ENCODE data around the gene AGT. TPM values are rescaled to one million over a fixed set of nuclear protein-coding genes. Genes with fewer than 3 reads are reported as not detected.

Gene AGT
- total and polyA plus RNA-seq, 2 donors from 2014 or later = 30.1 to 65.1 TPM

DNA sequence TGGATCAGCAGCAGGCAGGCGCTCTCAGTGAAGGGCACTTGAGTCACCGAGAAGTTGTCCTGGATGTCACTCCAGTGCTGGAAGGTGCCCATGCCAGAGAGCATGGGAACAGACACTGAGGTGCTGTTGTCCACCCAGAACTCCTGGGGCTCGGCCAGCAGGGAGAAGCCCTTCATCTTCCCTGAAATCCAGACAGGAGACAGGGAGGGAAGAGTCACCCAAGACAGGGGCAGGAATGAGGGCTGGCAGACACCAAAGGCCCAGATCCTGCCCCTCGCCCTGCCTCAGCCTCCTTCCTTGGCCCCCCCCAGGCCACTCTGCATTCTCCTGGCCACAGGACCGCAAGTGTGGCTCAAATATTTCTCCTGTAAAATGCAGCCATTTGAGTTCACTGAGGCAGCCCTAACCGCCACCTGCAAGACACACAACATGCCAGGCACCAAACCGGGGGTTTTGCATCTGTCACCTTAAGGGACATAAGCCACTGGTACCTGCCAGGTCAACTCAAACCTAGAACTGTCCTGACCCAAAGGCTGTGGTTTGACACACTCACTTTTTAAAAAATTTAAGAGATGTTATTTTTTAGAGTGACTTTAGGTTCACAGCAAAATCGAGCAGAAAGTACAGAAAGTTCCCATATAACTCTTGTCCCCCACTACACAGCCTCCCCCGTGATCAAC lies 7.8 kb downstream of the AGT start:
- intact Hi-C loops (cut with DNase I) = no loop called here
- Histone ChIP-seq H3K9me3 (ENCODE audit: control insufficient read depth in 2 of 3, insufficient read depth in 1 of 3, low read length in 3 of 3) (no peaks in the 10 kb centered on the region), H3K9ac (ENCODE audit: low read length in 3 of 3) (no peak overlapping the region), H3K4me3 (ENCODE audit: low read length in 3 of 3) (no peak overlapping the region), H3K36me3 (ENCODE audit: control insufficient read depth in 2 of 3, insufficient read depth in 3 of 3, low read length in 3 of 3) (no peaks in the 10 kb centered on the region), H3K27ac (ENCODE audit: low read depth in 2 of 2, low read length in 2 of 2) (no peak overlapping the region), H3K4me1 (ENCODE audit: control insufficient read depth in 2 of 3, insufficient read depth in 2 of 3, low read depth in 1 of 3, low read length in 3 of 3) (no peaks in the 10 kb centered on the region), H3K27me3 (ENCODE audit: control insufficient read depth, insufficient read depth, low read length) (no peaks in the 10 kb centered on the region)
- TF ChIP-seq, protein P1, sequence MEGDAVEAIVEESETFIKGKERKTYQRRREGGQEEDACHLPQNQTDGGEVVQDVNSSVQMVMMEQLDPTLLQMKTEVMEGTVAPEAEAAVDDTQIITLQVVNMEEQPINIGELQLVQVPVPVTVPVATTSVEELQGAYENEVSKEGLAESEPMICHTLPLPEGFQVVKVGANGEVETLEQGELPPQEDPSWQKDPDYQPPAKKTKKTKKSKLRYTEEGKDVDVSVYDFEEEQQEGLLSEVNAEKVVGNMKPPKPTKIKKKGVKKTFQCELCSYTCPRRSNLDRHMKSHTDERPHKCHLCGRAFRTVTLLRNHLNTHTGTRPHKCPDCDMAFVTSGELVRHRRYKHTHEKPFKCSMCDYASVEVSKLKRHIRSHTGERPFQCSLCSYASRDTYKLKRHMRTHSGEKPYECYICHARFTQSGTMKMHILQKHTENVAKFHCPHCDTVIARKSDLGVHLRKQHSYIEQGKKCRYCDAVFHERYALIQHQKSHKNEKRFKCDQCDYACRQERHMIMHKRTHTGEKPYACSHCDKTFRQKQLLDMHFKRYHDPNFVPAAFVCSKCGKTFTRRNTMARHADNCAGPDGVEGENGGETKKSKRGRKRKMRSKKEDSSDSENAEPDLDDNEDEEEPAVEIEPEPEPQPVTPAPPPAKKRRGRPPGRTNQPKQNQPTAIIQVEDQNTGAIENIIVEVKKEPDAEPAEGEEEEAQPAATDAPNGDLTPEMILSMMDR (IDR thresholded peaks at IDR 0.05; ENCODE audit: borderline replicate concordance, extremely low read depth, insufficient read depth) = no peak
- FAIRE-seq (no peak), DNase-seq (no peak)

DNA sequence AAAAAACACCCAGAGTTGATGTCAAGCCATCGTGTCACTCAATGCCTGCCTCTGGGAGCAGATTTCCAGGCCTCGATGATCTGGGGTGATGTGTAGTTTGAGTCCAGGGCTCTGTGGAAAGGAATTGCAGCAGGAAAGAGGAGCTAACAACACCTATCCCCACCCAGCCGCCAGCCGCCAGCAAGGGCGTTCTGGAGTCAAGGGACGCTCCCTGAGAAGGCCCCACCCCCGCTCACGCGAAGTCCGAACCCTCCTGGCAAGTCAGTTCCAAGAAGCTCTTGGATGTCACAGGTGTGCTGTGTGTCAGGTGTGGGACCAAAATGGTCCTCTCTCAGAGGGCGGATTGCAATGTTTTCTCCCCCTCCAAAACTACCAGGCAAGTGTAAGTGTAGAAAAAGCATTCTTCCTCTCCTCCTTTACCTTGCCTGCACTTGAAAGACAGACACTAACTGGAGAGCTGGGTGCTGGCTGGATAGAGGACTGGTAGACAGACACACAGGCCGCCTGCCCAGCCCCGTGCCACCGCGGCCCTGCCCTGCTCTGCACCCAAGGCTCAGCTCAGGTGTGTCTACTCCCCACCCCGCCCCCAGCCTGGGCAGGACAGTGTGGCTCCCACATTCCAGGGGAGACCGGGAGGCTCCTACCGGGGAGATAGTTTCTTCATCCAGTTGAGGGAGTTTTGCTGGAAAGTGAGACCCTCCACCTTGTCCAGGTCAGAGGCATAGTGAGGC lies 8.5 kb downstream of the AGT start:
- Histone ChIP-seq H3K27me3 (ENCODE audit: control insufficient read depth, insufficient read depth, low read length) (no peaks in the 10 kb centered on the region), H3K4me3 (ENCODE audit: low read length in 3 of 3) (no peak overlapping the region), H3K27ac (ENCODE audit: low read depth in 2 of 2, low read length in 2 of 2) (no peak overlapping the region), H3K9me3 (ENCODE audit: control insufficient read depth in 2 of 3, insufficient read depth in 1 of 3, low read length in 3 of 3) (no peaks in the 10 kb centered on the region), H3K4me1 (ENCODE audit: control insufficient read depth in 2 of 3, insufficient read depth in 2 of 3, low read depth in 1 of 3, low read length in 3 of 3) (no peaks in the 10 kb centered on the region), H3K9ac (ENCODE audit: low read length in 3 of 3) (no peak overlapping the region), H3K36me3 (ENCODE audit: control insufficient read depth in 2 of 3, insufficient read depth in 3 of 3, low read length in 3 of 3) (no peaks in the 10 kb centered on the region)
- FAIRE-seq (no peak), DNase-seq (no peak)
- TF ChIP-seq, protein P1 (IDR thresholded peaks at IDR 0.05; ENCODE audit: borderline replicate concordance, extremely low read depth, insufficient read depth) = no peak
- intact Hi-C loops (cut with DNase I) = no loop called here

DNA sequence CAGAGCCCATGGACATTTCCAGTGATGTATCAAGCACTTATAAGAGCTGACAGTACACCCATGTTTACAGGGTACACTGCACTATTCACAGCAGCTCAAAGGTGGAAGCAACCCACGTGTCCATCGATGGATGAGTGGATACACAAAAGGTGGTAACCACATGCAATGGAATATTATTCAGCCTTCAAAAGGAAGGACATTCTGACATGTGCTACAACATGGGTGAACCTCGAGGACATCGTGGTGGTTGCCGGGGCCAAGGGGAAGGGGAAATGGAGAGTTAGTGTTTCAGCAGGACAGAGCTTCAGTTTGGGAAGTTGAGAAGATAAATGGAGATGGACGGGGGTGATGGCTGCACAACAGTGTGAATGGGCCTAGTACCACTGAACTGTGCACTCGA lies 9.1 kb downstream of the AGT start:
- Histone ChIP-seq H3K9ac (ENCODE audit: low read length in 3 of 3) (no peak overlapping the region), H3K27me3 (ENCODE audit: control insufficient read depth, insufficient read depth, low read length) (no peaks in the 10 kb centered on the region), H3K4me3 (ENCODE audit: low read length in 3 of 3) (no peak overlapping the region), H3K36me3 (ENCODE audit: control insufficient read depth in 2 of 3, insufficient read depth in 3 of 3, low read length in 3 of 3) (no peaks in the 10 kb centered on the region), H3K9me3 (ENCODE audit: control insufficient read depth in 2 of 3, insufficient read depth in 1 of 3, low read length in 3 of 3) (no peaks in the 10 kb centered on the region), H3K27ac (ENCODE audit: low read depth in 2 of 2, low read length in 2 of 2) (no peak overlapping the region), H3K4me1 (ENCODE audit: control insufficient read depth in 2 of 3, insufficient read depth in 2 of 3, low read depth in 1 of 3, low read length in 3 of 3) (no peaks in the 10 kb centered on the region)
- FAIRE-seq = no peak
- DNase-seq = no peak
- TF ChIP-seq, protein P1 (IDR thresholded peaks at IDR 0.05; ENCODE audit: borderline replicate concordance, extremely low read depth, insufficient read depth) = no peak
- intact Hi-C loops (cut with DNase I) = no loop called here
